ENCODE measurements around the gene CEP170. TPM values are rescaled to one million over a fixed set of nuclear protein-coding genes. Genes with fewer than 3 reads are reported as not detected.
A peak's percentile ranks its signal among the peaks of the same experiment; 100 is the strongest.
"Not testable (repeated sequence)": the region's sequence is repeated elsewhere in the genome, so short reads cannot be mapped to it uniquely, and the experiment has no call there.

CEP170 gene
- polyA plus RNA-seq, 3 donors: 13.7 to 44.5 (median 17.4) TPM

DNA sequence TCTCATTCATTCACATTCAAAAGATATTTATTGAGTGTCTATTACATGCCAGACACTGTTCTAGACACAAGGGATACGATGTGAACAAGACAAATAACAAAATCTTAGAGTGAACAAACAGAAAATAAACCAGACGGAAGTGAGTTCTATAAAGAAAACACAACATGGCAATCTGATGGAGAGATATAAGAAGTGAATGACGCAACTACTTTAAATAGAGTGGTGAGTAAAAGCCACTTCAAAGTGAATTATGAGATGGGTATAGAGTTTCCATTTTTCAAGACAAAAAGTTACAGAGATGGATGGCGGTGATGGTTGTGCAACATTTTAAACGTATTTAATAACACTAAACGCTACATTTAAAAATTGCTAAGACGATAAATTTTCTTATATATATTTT lies 75.4 kb downstream of the CEP170 start:
- TF ChIP-seq, protein P1, sequence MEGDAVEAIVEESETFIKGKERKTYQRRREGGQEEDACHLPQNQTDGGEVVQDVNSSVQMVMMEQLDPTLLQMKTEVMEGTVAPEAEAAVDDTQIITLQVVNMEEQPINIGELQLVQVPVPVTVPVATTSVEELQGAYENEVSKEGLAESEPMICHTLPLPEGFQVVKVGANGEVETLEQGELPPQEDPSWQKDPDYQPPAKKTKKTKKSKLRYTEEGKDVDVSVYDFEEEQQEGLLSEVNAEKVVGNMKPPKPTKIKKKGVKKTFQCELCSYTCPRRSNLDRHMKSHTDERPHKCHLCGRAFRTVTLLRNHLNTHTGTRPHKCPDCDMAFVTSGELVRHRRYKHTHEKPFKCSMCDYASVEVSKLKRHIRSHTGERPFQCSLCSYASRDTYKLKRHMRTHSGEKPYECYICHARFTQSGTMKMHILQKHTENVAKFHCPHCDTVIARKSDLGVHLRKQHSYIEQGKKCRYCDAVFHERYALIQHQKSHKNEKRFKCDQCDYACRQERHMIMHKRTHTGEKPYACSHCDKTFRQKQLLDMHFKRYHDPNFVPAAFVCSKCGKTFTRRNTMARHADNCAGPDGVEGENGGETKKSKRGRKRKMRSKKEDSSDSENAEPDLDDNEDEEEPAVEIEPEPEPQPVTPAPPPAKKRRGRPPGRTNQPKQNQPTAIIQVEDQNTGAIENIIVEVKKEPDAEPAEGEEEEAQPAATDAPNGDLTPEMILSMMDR (IDR thresholded peaks at IDR 0.05): no peak
- Histone ChIP-seq H3K79me2 (ENCODE audit: insufficient read depth, low read length) (no peaks in the 10 kb centered on the region), H4K20me1 (ENCODE audit: insufficient read depth, low read length) (no peaks in the 10 kb centered on the region), H3K36me3 (replicated peaks in 1 of 2; ENCODE audit: control insufficient read depth in 1 of 2, insufficient read depth in 2 of 2, low read length in 2 of 2) (peaks cover 4 to 38% of the 10 kb centered on the region in 2 donors), H3K9me3 (replicated peaks in 1 of 2; ENCODE audit: control insufficient read depth in 1 of 2, insufficient read depth in 1 of 2, low read length in 2 of 2) (no peaks in the 10 kb centered on the region), H3K27ac (ENCODE audit: low read depth in 1 of 2, low read length in 2 of 2) (no peak overlapping the region), H3K4me1 (ENCODE audit: control insufficient read depth in 1 of 2, insufficient read depth in 2 of 2, low read length in 2 of 2) (no peaks in the 10 kb centered on the region), H3K4me2 (replicated peaks; ENCODE audit: extremely low read depth, low read length, poor library complexity, severe bottlenecking) (no peak overlapping the region), H2AFZ (ENCODE audit: insufficient read depth, low read depth, low read length, poor library complexity, severe bottlenecking) (no peak overlapping the region), H3K4me3 (replicated peaks in 1 of 3; ENCODE audit: low read depth in 2 of 3, low read length in 3 of 3) (no peak overlapping the region), H3K27me3 (ENCODE audit: control insufficient read depth in 2 of 2, insufficient read depth in 2 of 2, low read length in 2 of 2) (no peaks in the 10 kb centered on the region), H3K9ac (ENCODE audit: insufficient read depth, low read length, poor library complexity, severe bottlenecking) (no peak overlapping the region)
- no CpG with 5 or more reads among the region's 7 CpGs for WGBS (ENCODE audit: insufficient coverage)
- no peak for DNase-seq
- no peaks in the 10 kb centered on the region for H3K27me3 Mint-ChIP-seq (ENCODE audit: low read depth in 3 of 3)
- H3K27ac Mint-ChIP-seq: no peak overlapping the region
- intact Hi-C loops (cut with micrococcal nuclease): no loop called here
- H3K36me3 Mint-ChIP-seq: peaks cover 34 to 52% of the 10 kb centered on the region in 2 donors
- H3K4me3 Mint-ChIP-seq: no peak overlapping the region
- no peaks in the 10 kb centered on the region for H3K4me1 Mint-ChIP-seq
- H3K9me3 Mint-ChIP-seq: no peaks in the 10 kb centered on the region

DNA sequence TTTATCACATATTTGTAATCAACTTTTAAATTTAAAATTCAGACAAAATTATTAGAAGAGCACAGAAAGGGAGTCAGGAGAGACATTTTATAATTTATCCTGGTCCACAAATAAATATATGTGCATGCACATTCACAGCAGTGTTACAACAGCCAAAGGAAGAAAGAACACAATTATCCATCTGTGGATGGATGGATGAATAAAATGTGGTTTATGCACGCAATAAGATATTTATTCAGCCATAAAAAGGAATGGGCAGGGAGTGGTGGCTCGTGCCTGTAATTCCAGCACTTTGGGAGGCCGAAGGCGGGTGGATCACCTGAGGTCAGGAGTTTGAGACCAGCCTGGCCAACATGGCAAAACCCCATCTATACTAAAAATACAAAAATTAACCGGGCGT lies 77.3 kb downstream of the CEP170 start:
- peaks cover 4 to 26% of the 10 kb centered on the region in 2 donors for H3K36me3 ChIP-seq (replicated peaks in 1 of 2; ENCODE audit: control insufficient read depth in 1 of 2, insufficient read depth in 2 of 2, low read length in 2 of 2)
- H3K4me2 ChIP-seq (replicated peaks; ENCODE audit: extremely low read depth, low read length, poor library complexity, severe bottlenecking); H3K9ac ChIP-seq (ENCODE audit: insufficient read depth, low read length, poor library complexity, severe bottlenecking); H3K9me3 ChIP-seq (replicated peaks in 1 of 2; ENCODE audit: control insufficient read depth in 1 of 2, insufficient read depth in 1 of 2, low read length in 2 of 2); DNase-seq; H3K4me1 ChIP-seq (ENCODE audit: control insufficient read depth in 1 of 2, insufficient read depth in 2 of 2, low read length in 2 of 2); H3K27me3 Mint-ChIP-seq (ENCODE audit: low read depth in 3 of 3); H3K4me1 Mint-ChIP-seq; H3K4me3 ChIP-seq (replicated peaks in 1 of 3; ENCODE audit: low read depth in 2 of 3, low read length in 3 of 3); H3K27me3 ChIP-seq (ENCODE audit: control insufficient read depth in 2 of 2, insufficient read depth in 2 of 2, low read length in 2 of 2); H3K27ac ChIP-seq (ENCODE audit: low read depth in 1 of 2, low read length in 2 of 2); H3K4me3 Mint-ChIP-seq; H2AFZ ChIP-seq (ENCODE audit: insufficient read depth, low read depth, low read length, poor library complexity, severe bottlenecking); H4K20me1 ChIP-seq (ENCODE audit: insufficient read depth, low read length); H3K79me2 ChIP-seq (ENCODE audit: insufficient read depth, low read length); H3K9me3 Mint-ChIP-seq; intact Hi-C loops (cut with micrococcal nuclease): not testable (repeated sequence)
- Mint-ChIP-seq H3K36me3 (peaks cover 29 to 46% of the 10 kb centered on the region in 2 donors), H3K27ac (peak overlapping the region in 1 of 7 donors; percentile 33)
- WGBS (ENCODE audit: insufficient coverage): no CpG with 5 or more reads among the region's 6 CpGs

- H3K27ac Mint-ChIP-seq; H3K9me3 Mint-ChIP-seq; H2AFZ ChIP-seq (ENCODE audit: insufficient read depth, low read depth, low read length, poor library complexity, severe bottlenecking); H3K27me3 ChIP-seq (ENCODE audit: control insufficient read depth in 2 of 2, insufficient read depth in 2 of 2, low read length in 2 of 2); H3K4me2 ChIP-seq (replicated peaks; ENCODE audit: extremely low read depth, low read length, poor library complexity, severe bottlenecking); H3K27ac ChIP-seq (ENCODE audit: low read depth in 1 of 2, low read length in 2 of 2); H3K4me1 ChIP-seq (ENCODE audit: control insufficient read depth in 1 of 2, insufficient read depth in 2 of 2, low read length in 2 of 2); H3K4me3 Mint-ChIP-seq; H3K4me1 Mint-ChIP-seq; intact Hi-C loops (cut with micrococcal nuclease); H3K79me2 ChIP-seq (ENCODE audit: insufficient read depth, low read length); H3K9ac ChIP-seq (ENCODE audit: insufficient read depth, low read length, poor library complexity, severe bottlenecking); H3K4me3 ChIP-seq (replicated peaks in 1 of 3; ENCODE audit: low read depth in 2 of 3, low read length in 3 of 3); H3K9me3 ChIP-seq (replicated peaks in 1 of 2; ENCODE audit: control insufficient read depth in 1 of 2, insufficient read depth in 1 of 2, low read length in 2 of 2); DNase-seq; H4K20me1 ChIP-seq (ENCODE audit: insufficient read depth, low read length); H3K27me3 Mint-ChIP-seq (ENCODE audit: low read depth in 3 of 3): not testable (repeated sequence)
- H3K36me3 Mint-ChIP-seq: peaks cover 26 to 35% of the 10 kb centered on the region in 2 donors
- WGBS (ENCODE audit: insufficient coverage): no CpG with 5 or more reads among the region's 2 CpGs
- H3K36me3 ChIP-seq (replicated peaks in 1 of 2; ENCODE audit: control insufficient read depth in 1 of 2, insufficient read depth in 2 of 2, low read length in 2 of 2): peaks cover 3 to 21% of the 10 kb centered on the region in 2 donors
Observed at GRCh38 chr1:243173758-243174369, 81.2 kb downstream of the CEP170 start.

- H3K36me3 Mint-ChIP-seq: peaks cover 28 to 30% of the 10 kb centered on the region in 2 donors
- H3K9me3 ChIP-seq (replicated peaks in 1 of 2; ENCODE audit: control insufficient read depth in 1 of 2, insufficient read depth in 1 of 2, low read length in 2 of 2); H4K20me1 ChIP-seq (ENCODE audit: insufficient read depth, low read length); H3K79me2 ChIP-seq (ENCODE audit: insufficient read depth, low read length); H3K27me3 Mint-ChIP-seq (ENCODE audit: low read depth in 3 of 3); H3K9me3 Mint-ChIP-seq; H3K4me2 ChIP-seq (replicated peaks; ENCODE audit: extremely low read depth, low read length, poor library complexity, severe bottlenecking); intact Hi-C loops (cut with micrococcal nuclease); H3K9ac ChIP-seq (ENCODE audit: insufficient read depth, low read length, poor library complexity, severe bottlenecking); H3K4me3 Mint-ChIP-seq; H3K27me3 ChIP-seq (ENCODE audit: control insufficient read depth in 2 of 2, insufficient read depth in 2 of 2, low read length in 2 of 2); H2AFZ ChIP-seq (ENCODE audit: insufficient read depth, low read depth, low read length, poor library complexity, severe bottlenecking); H3K4me3 ChIP-seq (replicated peaks in 1 of 3; ENCODE audit: low read depth in 2 of 3, low read length in 3 of 3); H3K4me1 Mint-ChIP-seq; H3K27ac ChIP-seq (ENCODE audit: low read depth in 1 of 2, low read length in 2 of 2); H3K4me1 ChIP-seq (ENCODE audit: control insufficient read depth in 1 of 2, insufficient read depth in 2 of 2, low read length in 2 of 2); DNase-seq; H3K27ac Mint-ChIP-seq: not testable (repeated sequence)
- no CpG with 5 or more reads among the region's 4 CpGs for WGBS (ENCODE audit: insufficient coverage)
- H3K36me3 ChIP-seq (replicated peaks in 1 of 2; ENCODE audit: control insufficient read depth in 1 of 2, insufficient read depth in 2 of 2, low read length in 2 of 2): peaks cover 19 to 37% of the 10 kb centered on the region in 2 donors
Observed at GRCh38 chr1:243164911-243165310, 90.2 kb downstream of the CEP170 start.
